ENCODE results near the gene RAB12.
A peak's percentile ranks its signal among the peaks of the same experiment; 100 is the strongest.
"Not testable (repeated sequence)": the region's sequence is repeated elsewhere in the genome, so short reads cannot be mapped to it uniquely, and the experiment has no call there.

RAB12 gene

DNA sequence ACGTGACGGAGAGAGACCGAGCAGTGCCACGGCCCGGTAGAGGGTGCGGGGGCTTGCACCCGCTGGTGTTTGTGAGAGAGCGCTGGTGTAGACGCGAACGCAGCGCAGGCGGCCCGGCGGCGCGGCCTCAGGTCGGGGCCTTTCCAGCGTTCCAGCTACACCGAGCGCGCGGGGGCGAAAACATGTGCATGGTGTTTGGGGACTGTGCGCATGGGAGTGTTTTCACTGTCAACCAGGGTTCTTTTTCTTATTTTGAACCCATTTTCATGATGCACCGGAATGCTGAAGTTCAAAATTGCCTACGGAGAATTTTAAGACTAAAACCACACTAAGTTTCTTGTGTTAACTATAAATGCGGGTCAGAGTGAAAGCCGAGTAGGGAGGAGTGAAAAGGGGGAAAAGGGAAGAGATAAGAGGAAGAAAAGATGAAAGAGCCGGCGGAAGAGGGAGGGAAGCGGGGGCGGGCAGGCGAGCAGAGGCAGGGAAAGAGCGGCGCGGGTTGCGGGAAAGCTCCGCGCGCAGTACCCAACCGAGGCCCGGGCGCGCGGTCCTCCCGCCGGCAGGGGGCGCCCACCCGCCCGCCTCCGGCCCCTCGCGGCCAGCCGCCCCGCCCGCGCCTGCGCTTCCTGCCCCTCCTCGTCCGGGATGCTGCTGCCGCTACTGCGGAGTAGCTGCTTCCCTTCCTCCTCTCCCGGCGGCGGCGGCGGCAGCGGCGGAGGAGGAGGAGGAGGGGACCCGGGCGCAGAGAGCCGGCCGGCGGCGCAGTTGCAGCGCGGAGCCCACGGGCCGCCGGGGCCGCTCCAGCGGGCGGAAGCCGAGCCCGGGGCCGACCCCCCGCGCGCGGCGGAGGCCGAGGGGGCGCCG lies at the start of gene RAB12:
TSS of gene RAB12 (plus strand) at position 643 of the 864 bp plus-strand sequence. CDS start at position 646, 3 bp downstream.
- in situ Hi-C loops (cut with HindIII; ENCODE audit: low sequenced_read_pairs), result no loop called here
- DNase-seq (ENCODE audit: low read depth), result peak; percentile 44
- H3K4me3 ChIP-seq (ENCODE audit: low read depth, low read length), result peak within 1 kb of the TSS; percentile 85
- TF ChIP-seq, protein P1, sequence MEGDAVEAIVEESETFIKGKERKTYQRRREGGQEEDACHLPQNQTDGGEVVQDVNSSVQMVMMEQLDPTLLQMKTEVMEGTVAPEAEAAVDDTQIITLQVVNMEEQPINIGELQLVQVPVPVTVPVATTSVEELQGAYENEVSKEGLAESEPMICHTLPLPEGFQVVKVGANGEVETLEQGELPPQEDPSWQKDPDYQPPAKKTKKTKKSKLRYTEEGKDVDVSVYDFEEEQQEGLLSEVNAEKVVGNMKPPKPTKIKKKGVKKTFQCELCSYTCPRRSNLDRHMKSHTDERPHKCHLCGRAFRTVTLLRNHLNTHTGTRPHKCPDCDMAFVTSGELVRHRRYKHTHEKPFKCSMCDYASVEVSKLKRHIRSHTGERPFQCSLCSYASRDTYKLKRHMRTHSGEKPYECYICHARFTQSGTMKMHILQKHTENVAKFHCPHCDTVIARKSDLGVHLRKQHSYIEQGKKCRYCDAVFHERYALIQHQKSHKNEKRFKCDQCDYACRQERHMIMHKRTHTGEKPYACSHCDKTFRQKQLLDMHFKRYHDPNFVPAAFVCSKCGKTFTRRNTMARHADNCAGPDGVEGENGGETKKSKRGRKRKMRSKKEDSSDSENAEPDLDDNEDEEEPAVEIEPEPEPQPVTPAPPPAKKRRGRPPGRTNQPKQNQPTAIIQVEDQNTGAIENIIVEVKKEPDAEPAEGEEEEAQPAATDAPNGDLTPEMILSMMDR (IDR thresholded peaks at IDR 0.05; ENCODE audit: low read depth, low read length, missing control alignments), result peak; percentile 28

DNA sequence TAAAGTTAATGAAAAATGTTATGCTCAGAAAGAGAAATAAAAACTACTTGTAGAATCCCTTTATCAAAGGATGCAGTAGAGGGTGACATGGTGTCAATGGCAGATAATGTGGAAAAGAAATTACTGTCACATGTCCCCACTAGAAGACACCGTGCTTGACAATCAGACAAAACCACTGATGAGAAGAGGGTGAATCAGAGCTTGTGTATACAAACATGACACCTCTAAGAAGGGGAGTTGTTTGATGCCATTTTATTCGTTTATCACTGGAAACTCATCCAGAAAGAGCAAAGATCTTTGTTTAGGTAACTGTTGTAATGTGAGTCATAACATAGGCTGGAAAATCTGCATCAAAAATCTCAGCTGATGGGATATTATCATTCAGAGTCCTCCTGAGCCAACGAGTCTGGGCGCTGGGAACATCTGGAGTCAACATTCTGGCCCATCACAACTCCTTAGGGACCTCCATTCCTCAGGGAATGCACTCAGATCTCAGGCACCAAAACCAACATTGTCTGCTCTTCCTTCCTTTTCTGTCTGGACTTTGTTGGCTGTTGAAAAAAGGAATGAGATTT lies 49.5 kb upstream of the RAB12 start:
- H3K4me3 ChIP-seq (ENCODE audit: low read depth, low read length), result no peak overlapping the region
- DNase-seq (ENCODE audit: low read depth), result no peak
- in situ Hi-C loops (cut with HindIII; ENCODE audit: low sequenced_read_pairs), result no loop called here
- TF ChIP-seq, protein P1 (IDR thresholded peaks at IDR 0.05; ENCODE audit: low read depth, low read length, missing control alignments), result no peak

DNA sequence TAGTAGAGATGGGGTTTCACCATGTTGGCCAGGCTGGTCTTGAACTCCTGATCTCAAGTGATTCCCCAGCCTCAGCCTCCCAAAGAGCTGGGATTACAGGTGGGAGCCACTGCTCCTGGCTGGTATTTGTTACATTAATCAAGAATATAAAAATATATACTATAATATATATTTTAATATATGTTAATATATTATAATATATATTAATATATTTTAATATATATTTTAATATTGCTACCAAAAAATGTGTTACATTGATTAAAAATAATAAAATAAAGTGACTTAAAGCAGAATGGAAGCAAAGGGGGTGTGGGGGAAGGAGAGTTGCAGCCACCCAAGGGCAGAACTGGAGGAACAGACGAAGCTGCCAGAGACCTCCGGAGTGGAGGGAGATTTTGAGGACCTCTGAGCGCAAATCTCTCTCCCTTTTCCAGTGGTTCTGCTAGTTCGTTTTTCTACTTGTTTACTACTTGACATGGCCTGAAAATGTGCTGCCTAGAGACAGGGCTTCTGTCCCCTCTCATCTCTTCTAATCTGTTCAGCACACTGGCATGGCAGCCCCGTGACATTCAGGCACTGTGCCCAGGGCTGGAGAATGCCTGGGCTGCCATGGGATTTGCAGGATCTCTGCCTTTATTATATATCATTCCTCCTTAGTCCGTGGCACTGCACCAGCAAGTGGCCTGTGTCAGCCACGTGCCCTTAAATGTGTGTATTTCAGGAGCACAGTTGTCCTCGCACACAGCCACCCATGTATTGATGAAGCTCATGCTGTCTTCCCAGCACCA lies 47.9 kb upstream of the RAB12 start:
- TF ChIP-seq, protein P1 (IDR thresholded peaks at IDR 0.05; ENCODE audit: low read depth, low read length, missing control alignments), result no peak
- in situ Hi-C loops (cut with HindIII; ENCODE audit: low sequenced_read_pairs), result no loop called here
- H3K4me3 ChIP-seq (ENCODE audit: low read depth, low read length), result no peak overlapping the region
- DNase-seq (ENCODE audit: low read depth), result no peak

GRCh38 chr18:8562070-8562469 lies 47.2 kb upstream of the RAB12 start:
- in situ Hi-C loops (cut with HindIII; ENCODE audit: low sequenced_read_pairs), result no loop called here
- no peak overlapping the region for H3K4me3 ChIP-seq (ENCODE audit: low read depth, low read length)
- TF ChIP-seq, protein P1 (IDR thresholded peaks at IDR 0.05; ENCODE audit: low read depth, low read length, missing control alignments), result no peak
- DNase-seq (ENCODE audit: low read depth), result no peak

- DNase-seq (ENCODE audit: low read depth), result no peak
- TF ChIP-seq, protein P1 (IDR thresholded peaks at IDR 0.05; ENCODE audit: low read depth, low read length, missing control alignments), result no peak
- in situ Hi-C loops (cut with HindIII; ENCODE audit: low sequenced_read_pairs), result no loop called here
- H3K4me3 ChIP-seq (ENCODE audit: low read depth, low read length), result no peak overlapping the region
Observed at GRCh38 chr18:8562919-8563318, 46.3 kb upstream of the RAB12 start.

DNA sequence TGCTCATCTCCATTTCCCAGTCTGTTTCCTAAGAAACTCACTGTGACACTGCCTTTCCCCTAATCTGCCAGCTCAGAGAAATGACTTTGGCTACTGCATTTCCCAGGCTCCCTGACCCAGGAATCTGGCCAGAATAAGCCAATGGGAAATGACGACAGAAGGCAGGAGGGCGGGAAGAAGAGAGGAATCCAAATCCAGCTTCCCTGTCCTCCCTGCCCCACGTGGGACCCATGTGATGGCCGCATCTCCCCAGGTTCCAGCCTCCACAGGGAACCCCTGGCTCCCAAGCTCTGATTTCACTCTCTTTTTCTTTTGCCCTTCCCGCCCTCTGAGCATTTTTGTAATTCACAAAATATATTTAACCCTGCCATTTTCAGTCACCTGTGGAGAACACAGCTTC lies 37.8 kb upstream of the RAB12 start:
- H3K4me3 ChIP-seq (ENCODE audit: low read depth, low read length), result no peak overlapping the region
- no peak for DNase-seq (ENCODE audit: low read depth)
- TF ChIP-seq, protein P1 (IDR thresholded peaks at IDR 0.05; ENCODE audit: low read depth, low read length, missing control alignments), result no peak
- in situ Hi-C loops (cut with HindIII; ENCODE audit: low sequenced_read_pairs), result no loop called here

DNA sequence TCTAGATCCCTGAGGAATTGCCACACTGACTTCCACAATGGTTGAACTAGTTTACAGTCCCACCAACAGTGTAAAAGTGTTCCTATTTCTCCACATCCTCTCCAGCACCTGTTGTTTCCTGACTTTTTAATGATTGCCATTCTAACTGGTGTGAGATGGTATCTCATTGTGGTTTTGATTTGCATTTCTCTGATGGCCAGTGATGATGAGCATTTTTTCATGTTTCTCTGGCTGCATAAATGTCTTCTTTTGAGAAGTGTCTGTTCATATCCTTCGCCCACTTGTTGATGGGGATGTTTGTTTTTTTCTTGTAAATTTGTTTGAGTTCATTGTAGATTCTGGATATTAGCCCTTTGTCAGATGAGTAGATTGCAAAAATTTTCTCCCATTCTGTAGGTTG lies 35.5 kb upstream of the RAB12 start:
- in situ Hi-C loops (cut with HindIII; ENCODE audit: low sequenced_read_pairs); DNase-seq (ENCODE audit: low read depth); H3K4me3 ChIP-seq (ENCODE audit: low read depth, low read length): not testable (repeated sequence)

Data from astrocyte of the cerebellum (primary cell).